ENCODE results near the gene PTPN22.

PTPN22 gene

DNA sequence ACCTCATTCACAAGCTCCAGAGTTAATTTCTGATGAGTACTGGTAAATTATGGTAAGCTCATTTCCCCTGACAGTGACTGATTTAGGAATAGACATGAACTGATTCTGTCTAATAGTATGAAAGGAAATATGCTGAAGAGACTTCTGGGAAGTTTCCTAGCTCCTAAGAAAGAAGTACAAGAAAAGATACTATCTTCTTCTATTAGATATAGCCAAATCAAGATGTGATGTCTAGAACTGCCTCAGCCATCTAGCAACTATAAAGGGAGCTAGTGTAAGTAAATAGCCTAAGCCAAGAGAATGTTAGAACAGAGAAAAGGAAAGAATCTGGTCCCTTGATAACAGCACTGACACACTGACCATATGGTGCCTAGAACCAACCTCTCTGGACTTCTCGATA is 101.5 kb downstream of the PTPN22 start:
- TF ChIP-seq, protein P1, sequence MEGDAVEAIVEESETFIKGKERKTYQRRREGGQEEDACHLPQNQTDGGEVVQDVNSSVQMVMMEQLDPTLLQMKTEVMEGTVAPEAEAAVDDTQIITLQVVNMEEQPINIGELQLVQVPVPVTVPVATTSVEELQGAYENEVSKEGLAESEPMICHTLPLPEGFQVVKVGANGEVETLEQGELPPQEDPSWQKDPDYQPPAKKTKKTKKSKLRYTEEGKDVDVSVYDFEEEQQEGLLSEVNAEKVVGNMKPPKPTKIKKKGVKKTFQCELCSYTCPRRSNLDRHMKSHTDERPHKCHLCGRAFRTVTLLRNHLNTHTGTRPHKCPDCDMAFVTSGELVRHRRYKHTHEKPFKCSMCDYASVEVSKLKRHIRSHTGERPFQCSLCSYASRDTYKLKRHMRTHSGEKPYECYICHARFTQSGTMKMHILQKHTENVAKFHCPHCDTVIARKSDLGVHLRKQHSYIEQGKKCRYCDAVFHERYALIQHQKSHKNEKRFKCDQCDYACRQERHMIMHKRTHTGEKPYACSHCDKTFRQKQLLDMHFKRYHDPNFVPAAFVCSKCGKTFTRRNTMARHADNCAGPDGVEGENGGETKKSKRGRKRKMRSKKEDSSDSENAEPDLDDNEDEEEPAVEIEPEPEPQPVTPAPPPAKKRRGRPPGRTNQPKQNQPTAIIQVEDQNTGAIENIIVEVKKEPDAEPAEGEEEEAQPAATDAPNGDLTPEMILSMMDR (conservative IDR thresholded peaks at IDR 0.05) = no peak
- TF ChIP-seq ZFX (IDR thresholded peaks at IDR 0.05) = no peak
- no peak overlapping the region for H3K27ac ChIP-seq

DNA sequence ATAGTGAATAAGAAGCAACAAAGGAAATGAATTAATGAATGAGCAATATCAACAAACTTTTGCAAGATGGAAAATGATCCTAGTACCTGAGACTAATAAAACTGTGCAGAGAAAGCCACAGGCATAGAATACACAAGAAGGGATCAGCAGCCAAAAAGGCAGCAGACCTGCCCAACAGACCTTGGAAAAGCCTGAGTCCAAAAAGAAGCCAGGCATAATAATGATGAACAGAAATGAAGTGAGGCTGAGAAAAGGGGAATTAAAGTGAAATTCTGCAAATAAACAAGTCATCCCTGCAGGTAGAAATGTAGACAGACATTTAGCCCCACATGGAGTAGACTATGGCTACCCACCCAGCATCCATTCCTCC is 101.9 kb downstream of the PTPN22 start:
- H3K27ac ChIP-seq = no peak overlapping the region
- TF ChIP-seq, protein P1 (conservative IDR thresholded peaks at IDR 0.05) = no peak
- no peak for TF ChIP-seq ZFX (IDR thresholded peaks at IDR 0.05)

DNA sequence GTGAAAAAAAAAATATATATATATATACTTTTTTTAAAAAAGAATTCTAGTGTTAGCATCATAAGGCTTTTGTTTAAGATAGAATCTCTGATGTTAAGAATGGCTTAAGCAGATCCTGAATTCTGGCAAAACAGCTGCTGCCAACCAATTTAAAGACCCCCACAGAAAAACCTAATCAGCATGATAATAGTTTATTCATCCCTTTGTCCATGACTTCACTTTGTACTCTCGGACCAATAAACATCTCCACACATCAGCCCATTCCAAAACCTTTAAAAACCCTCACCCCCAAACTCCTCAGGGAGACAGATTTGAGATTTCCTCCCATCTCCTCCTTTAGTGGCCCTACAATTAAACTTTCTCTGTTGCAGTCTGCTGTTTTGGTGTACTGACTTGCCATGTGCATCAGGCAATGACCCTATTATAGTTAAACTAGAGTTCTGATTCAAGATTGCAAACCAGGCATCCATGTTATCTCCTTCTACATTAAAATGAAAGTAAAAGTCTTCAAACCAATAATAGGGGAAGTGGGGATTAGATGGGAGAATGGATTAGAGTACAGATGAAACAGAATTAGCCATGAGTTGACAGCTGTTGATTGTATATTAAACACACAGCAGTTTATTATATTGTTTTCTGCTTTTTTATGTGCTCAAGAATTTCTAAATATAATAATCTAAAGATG is 102.5 kb downstream of the PTPN22 start:
- no peak overlapping the region for H3K27ac ChIP-seq
- TF ChIP-seq ZFX (IDR thresholded peaks at IDR 0.05) = no peak
- TF ChIP-seq, protein P1 (conservative IDR thresholded peaks at IDR 0.05) = no peak

DNA sequence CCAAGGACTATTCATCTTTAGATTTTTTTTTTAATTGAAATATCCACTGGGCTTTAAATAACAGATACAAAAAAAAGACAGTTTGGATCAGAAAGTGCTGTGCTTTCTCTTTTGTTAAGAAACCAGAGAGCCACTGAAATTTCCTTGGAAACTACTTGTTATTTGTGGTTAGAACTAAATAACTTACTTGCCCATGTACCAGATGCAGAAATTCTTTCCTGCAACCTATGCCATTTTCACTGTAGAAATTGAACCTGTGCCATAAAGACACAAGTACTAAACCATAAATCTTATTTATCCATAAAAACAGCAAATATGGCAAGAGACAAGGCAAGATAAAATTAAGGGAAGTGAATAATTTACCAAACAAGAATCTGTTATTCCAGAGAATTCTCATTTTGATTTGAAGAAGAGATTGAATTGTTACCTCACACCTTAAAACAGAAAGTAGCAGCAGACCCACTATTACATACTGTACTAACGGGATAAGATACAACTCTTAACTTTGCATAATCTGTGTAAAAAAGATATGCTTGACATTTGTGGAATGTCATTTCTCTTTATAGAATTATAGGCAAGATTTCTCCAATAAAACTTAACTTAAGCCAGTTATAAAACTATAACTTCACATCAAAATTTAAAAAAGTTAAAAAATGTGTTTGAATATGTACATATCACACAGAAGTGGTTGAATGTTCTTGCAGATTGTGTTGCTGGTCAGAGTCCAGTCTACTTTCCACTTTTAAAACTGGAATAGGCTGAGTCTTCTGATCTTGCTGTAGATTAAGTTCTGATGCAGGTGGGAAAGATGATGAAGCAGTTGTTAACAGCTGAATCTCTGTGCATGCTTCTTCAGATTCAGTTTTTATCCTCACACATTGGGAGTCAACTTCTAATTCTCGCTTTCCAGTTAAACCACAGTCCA is 105.9 kb downstream of the PTPN22 start:
- no peak overlapping the region for H3K27ac ChIP-seq
- TF ChIP-seq ZFX (IDR thresholded peaks at IDR 0.05) = no peak
- TF ChIP-seq, protein P1 (conservative IDR thresholded peaks at IDR 0.05) = no peak
